GM12878 (cell line): ENCODE data around the gene CACNG3. TPM values are rescaled to one million over a fixed set of nuclear protein-coding genes. Genes with fewer than 3 reads are reported as not detected.

ENCODE experiments used
- ATAC-seq: fragments of 200-7000 bp; cut with Tn5 transposase; 3 replicates; pipeline ENCODE4 v1.9.1; 2020; ENCODE audit warnings: mild to moderate bottlenecking, moderate library complexity
- BruUV-seq: library from RNA; stranded (reverse); fragments of 400-500 nt; replicated peaks from 2 replicates; lab custom pipeline; 2021; lab: Mats Ljungman, UMichigan
- CTCF ChIA-PET: fragments of 300-600 bp; sonication (Branson Sonifier 250); formaldehyde crosslinking; extraction: SDS; loops from one replicate; lab custom pipeline; 2021; ENCODE audit warnings: inconsistent platforms; lab: Yijun Ruan, JAX
- POLR2A ChIA-PET: fragments of 350-600 bp; formaldehyde crosslinking; extraction: SDS; loops from one replicate; lab custom pipeline; 2021; ENCODE audit warnings: inconsistent platforms; lab: Charles Lee
- RAD21 ChIA-PET: fragments of 300-600 bp; sonication (Branson Sonifier 250); formaldehyde crosslinking; loops from one replicate; lab custom pipeline; 2023; ENCODE audit warnings: antibody characterized with exemption; ENCODE audit not compliant: unreplicated experiment; lab: Charles Lee
- SMC1A ChIA-PET: fragments of 300-600 bp; sonication (Branson Sonifier 250); formaldehyde crosslinking; loops from one replicate; lab custom pipeline; 2023; ENCODE audit not compliant: unreplicated experiment, uncharacterized antibody; lab: Charles Lee
- DNase-seq: peaks from one replicate; pipeline ENCODE4 v3.0.0-alpha.2; 2011; ENCODE audit warnings: low read depth, low spot score
- FAIRE-seq: peaks from 3 replicates; lab custom pipeline; 2011; peaks lifted over from hg19 to GRCh38; lab: Jason Lieb, UNC
- H2AFZ ChIP-seq: 2 replicates; pipeline ENCODE4 v1.6.0; 2011; ENCODE audit warnings: low read depth, low read length, control low read depth; ENCODE audit not compliant: control insufficient read depth
- H3K27ac ChIP-seq: 2 replicates; pipeline ENCODE4 v1.5.1; 2011; ENCODE audit warnings: control low read depth; ENCODE audit not compliant: control insufficient read depth, insufficient read depth
- H3K27me3 ChIP-seq, 2 experiments: replicated peaks in 1 of 2; 2 replicates each; pipeline versions ENCODE4 v1.6.0 to v1.6.1; 2011; ENCODE audit warnings: low read length in 1 of 2; ENCODE audit not compliant: control insufficient read depth in 2 of 2, insufficient read depth in 2 of 2
- H3K36me3 ChIP-seq, 2 experiments: 2 replicates each; pipeline ENCODE4 v1.5.1; 2011; ENCODE audit warnings: low read length in 1 of 2; ENCODE audit not compliant: control insufficient read depth in 2 of 2, insufficient read depth in 2 of 2
- H3K4me1 ChIP-seq: 2 replicates; pipeline ENCODE4 v1.6.1; 2011; ENCODE audit warnings: mild to moderate bottlenecking, low read length, moderate library complexity, mixed read lengths; ENCODE audit not compliant: control insufficient read depth, insufficient read depth
- H3K4me2 ChIP-seq: 2 replicates; pipeline ENCODE4 v1.6.0; 2011; ENCODE audit warnings: control low read depth; ENCODE audit not compliant: control insufficient read depth, insufficient read depth
- H3K4me3 ChIP-seq: fragments of 200-600 bp; sonication (generic); 2 replicates; pipeline ENCODE4 v1.5.1; 2016
- H3K79me2 ChIP-seq: 2 replicates; pipeline ENCODE4 v1.6.0; 2011; ENCODE audit warnings: low read length; ENCODE audit not compliant: control insufficient read depth, insufficient read depth
- H3K9ac ChIP-seq: 2 replicates; pipeline ENCODE4 v1.8.0; 2011; ENCODE audit warnings: low read length, control low read depth, mixed read lengths; ENCODE audit not compliant: control insufficient read depth, insufficient read depth
- H3K9me3 ChIP-seq: replicated peaks from 3 replicates; pipeline ENCODE4 v1.5.1; 2011; ENCODE audit warnings: mild to moderate bottlenecking, low read length; ENCODE audit not compliant: control insufficient read depth, insufficient read depth
- H4K20me1 ChIP-seq: 2 replicates; pipeline ENCODE4 v1.6.0; 2011; ENCODE audit not compliant: control insufficient read depth, insufficient read depth
- KDM1A ChIP-seq: fragments of 200-600 bp; sonication (generic); IDR thresholded peaks from 2 replicates; pipeline ENCODE4 v1.6.1; 2016; ENCODE audit warnings: borderline replicate concordance
- PRDM15 ChIP-seq: fragments of 450-650 bp; formaldehyde crosslinking; IDR thresholded peaks from 2 replicates; pipeline ENCODE4 v1.4.0; 2020; ENCODE audit warnings: mild to moderate bottlenecking, moderate library complexity
- ZNF217 ChIP-seq: fragments of 450-650 bp; IDR thresholded peaks from 2 replicates; pipeline ENCODE4 v1.6.1; 2017; ENCODE audit warnings: antibody characterized with exemption, mild to moderate bottlenecking
- WGBS: methylation state at CpG from one replicate; pipeline ENCODE4 v1.1.6; 2016; ENCODE audit warnings: low lambda C conversion rate; ENCODE audit not compliant: insufficient replicate concordance, insufficient coverage; ENCODE audit errors: missing lambda C conversion rate; 5-methylcytosine and 5-hydroxymethylcytosine counted together
- in situ Hi-C: fragments of 300-500 bp; cut with MboI; formaldehyde crosslinking; loops from 9 replicates; pipeline ENCODE4 v1.14.3; 2018; ENCODE audit warnings: mixed read lengths
- intact Hi-C: fragments of 100-400 bp; cut with micrococcal nuclease; formaldehyde crosslinking; loops from one replicate; pipeline ENCODE4 v1.14.2; 2022; ENCODE audit not compliant: unreplicated experiment
- polyA plus RNA-seq, 11 experiments: library from polyadenylated mRNA; depleted of rRNA in 4 of 11; unstranded in 6 of 11; stranded (reverse) in 5 of 11; fragments of >200 nt; fragmentation: Nextera tagmentation in 4 of 11; fragmentation: Illumina TruSeq in 1 of 11; extraction: Ambion mirVana in 4 of 11; extraction: Trizol in 1 of 11; gene quantifications; 1 replicate in 1 of 11; 2 replicates in 10 of 11; pipeline versions ENCODE4 v1.2.1 to v1.2.3, GENCODE V29; 2011 to 2016; ENCODE audit warnings: inconsistent platforms in 2 of 11, missing spikeins in 2 of 11, low read depth in 1 of 11
- total RNA-seq, 4 experiments: library from RNA; depleted of rRNA in 3 of 4; stranded (reverse); fragments of >200 nt in 3 of 4; fragmentation: Illumina TruSeq in 1 of 4; extraction: Trizol in 1 of 4; gene quantifications; 2 replicates each; pipeline versions ENCODE4 v1.2.1 to v1.2.3, GENCODE V29; 2013 to 2021

CACNG3 gene
- total and polyA plus RNA-seq, 10 of the 15 experiments (the other 5 are each of a cell fraction or from before 2014, with no cell fraction given) = 0.04 TPM; not detected in 9

DNA sequence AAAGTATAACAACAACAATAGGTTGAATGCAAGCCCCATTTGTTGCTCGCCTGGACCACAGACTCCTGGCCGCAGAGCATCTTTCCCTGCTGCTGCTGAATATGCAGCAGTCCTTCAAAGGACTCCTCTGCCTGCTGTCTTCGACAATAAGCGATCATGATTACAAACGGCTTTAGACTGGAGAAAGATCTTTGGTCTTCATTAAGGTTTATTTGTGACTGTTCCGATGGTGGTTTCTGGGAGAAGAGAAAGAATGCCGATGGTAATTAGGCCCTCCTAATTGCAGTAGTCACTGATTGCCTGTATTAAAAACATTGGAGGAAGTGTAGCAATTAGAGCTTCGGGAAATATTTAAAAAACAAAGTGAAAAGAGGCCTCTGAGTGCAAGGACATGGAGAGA lies 138.2 kb downstream of the CACNG3 start:
- Histone ChIP-seq H4K20me1 (no peaks in the 10 kb centered on the region), H3K4me3 (no peak overlapping the region), H3K79me2 (no peaks in the 10 kb centered on the region), H3K4me2 (no peak overlapping the region), H3K27me3 (no peaks in the 10 kb centered on the region; a peak in 1 of 4 replicates), H3K9me3 (no peaks in the 10 kb centered on the region)
- 69% methylated on average over 8 of the region's 8 CpGs for WGBS
- no peak for DNase-seq
- CTCF ChIA-PET = no interaction called here
- SMC1A ChIA-PET = no interaction called here
- no TSS peak for BruUV-seq
- TF ChIP-seq ZNF217 = no peak
- no peak for TF ChIP-seq KDM1A
- TF ChIP-seq PRDM15 (CRISPR knock-in tag) = no peak
- TF ChIP-seq, all 136 proteins: peak for 0
- no peak for FAIRE-seq
- intact Hi-C loops (no loop called here), in situ Hi-C loops (no loop called here)
- Histone ChIP-seq H3K36me3 (no peaks in the 10 kb centered on the region), H3K27ac (no peak overlapping the region), H2AFZ (no peak overlapping the region), H3K9ac (no peak overlapping the region), H3K4me1 (peaks cover 5% of the 10 kb centered on the region)
- ATAC-seq = no peak
- POLR2A ChIA-PET = no interaction called here
- RAD21 ChIA-PET = no interaction called here
